HG02870 (cell line): ENCODE measurements around the gene MCUR1.
"Not testable (repeated sequence)": the region's sequence is repeated elsewhere in the genome, so short reads cannot be mapped to it uniquely, and the experiment has no call there.

ENCODE experiments used
- ATAC-seq: cut with Tn5 transposase; IDR thresholded peaks from one replicate; pipeline ENCODE4 v1.9.1; 2021; ENCODE audit warnings: mild to moderate bottlenecking, moderate library complexity; ENCODE audit not compliant: unreplicated experiment

The MCUR1 gene

GRCh38 chr6:13829419-13829818, 15.1 kb upstream of the MCUR1 start:
- ATAC-seq: not testable (repeated sequence)

GRCh38 chr6:13828656-13829301, 14.4 kb upstream of the MCUR1 start:
- not testable (repeated sequence) for ATAC-seq

GRCh38 chr6:13827032-13827431, 12.7 kb upstream of the MCUR1 start:
- ATAC-seq: no peak

- no peak for ATAC-seq
Observed at GRCh38 chr6:13825871-13826270, 11.5 kb upstream of the MCUR1 start.

- ATAC-seq: no peak
Observed at GRCh38 chr6:13818341-13818740, 4.0 kb upstream of the MCUR1 start.

GRCh38 chr6:13814938-13815575, 700 bp upstream of the MCUR1 start:
- ATAC-seq: no peak

GRCh38 chr6:13813621-13814175, 659 bp downstream of the MCUR1 start:
- peak; percentile 33 for ATAC-seq

GRCh38 chr6:13813026-13813425, 1.3 kb downstream of the MCUR1 start:
- ATAC-seq: no peak

- no peak for ATAC-seq
Observed at GRCh38 chr6:13812359-13812642, 2.1 kb downstream of the MCUR1 start.

GRCh38 chr6:13811627-13812358, 2.6 kb downstream of the MCUR1 start:
- ATAC-seq: no peak

- no peak for ATAC-seq
Observed at GRCh38 chr6:13810688-13811446, 3.5 kb downstream of the MCUR1 start.

GRCh38 chr6:13808801-13809200, 5.6 kb downstream of the MCUR1 start:
- ATAC-seq: no peak

GRCh38 chr6:13807696-13808095, 6.7 kb downstream of the MCUR1 start:
- ATAC-seq: no peak

- no peak for ATAC-seq
Observed at GRCh38 chr6:13803581-13803980, 10.8 kb downstream of the MCUR1 start.

- no peak for ATAC-seq
Observed at GRCh38 chr6:13800615-13801014, 13.7 kb downstream of the MCUR1 start.

- ATAC-seq: no peak
Observed at GRCh38 chr6:13796781-13797180, 17.6 kb downstream of the MCUR1 start.

- ATAC-seq: peak; percentile 82
Observed at GRCh38 chr6:13795041-13795750, 19.2 kb downstream of the MCUR1 start.

- no peak for ATAC-seq
Observed at GRCh38 chr6:13794184-13794583, 20.2 kb downstream of the MCUR1 start.

- ATAC-seq: no peak
Observed at GRCh38 chr6:13789746-13790145, 24.6 kb downstream of the MCUR1 start.

GRCh38 chr6:13788820-13789219, 25.5 kb downstream of the MCUR1 start:
- ATAC-seq: no peak

- ATAC-seq: no peak
Observed at GRCh38 chr6:13787137-13787536, 27.2 kb downstream of the MCUR1 start.
